Type B pancreatic cell (in vitro differentiated cells): ENCODE data around the gene PRIMA1. TPM values are rescaled to one million over a fixed set of nuclear protein-coding genes. Genes with fewer than 3 reads are reported as not detected.
A peak's percentile ranks its signal among the peaks of the same experiment; 100 is the strongest.

ENCODE experiments used
- DNase-seq: peaks from one replicate; pipeline ENCODE4 v3.0.0; 2021; ENCODE audit warnings: mixed read lengths; ENCODE audit not compliant: unreplicated experiment; ENCODE audit errors: extremely low spot score
- H3K27ac Mint-ChIP-seq: 2 replicates; pipeline ENCODE4 v1.8.0; 2021; ENCODE audit warnings: mild to moderate bottlenecking, mixed read lengths
- H3K27me3 Mint-ChIP-seq: 2 replicates; pipeline ENCODE4 v1.8.0; 2021; ENCODE audit warnings: mixed read lengths
- H3K36me3 Mint-ChIP-seq: 2 replicates; pipeline ENCODE4 v1.8.0; 2021; ENCODE audit warnings: mixed read lengths
- H3K4me1 Mint-ChIP-seq: one replicate; pipeline ENCODE4 v1.8.0; 2021; ENCODE audit warnings: mixed read lengths; ENCODE audit not compliant: unreplicated experiment
- H3K4me3 Mint-ChIP-seq: 2 replicates; pipeline ENCODE4 v1.8.0; 2021; ENCODE audit warnings: mild to moderate bottlenecking, mixed read lengths
- H3K9me3 Mint-ChIP-seq: 2 replicates; pipeline ENCODE4 v1.8.0; 2021; ENCODE audit warnings: mixed read lengths
- CTCF ChIP-seq: fragments of 200-600 bp; sonication (generic); conservative IDR thresholded peaks from 2 replicates; pipeline ENCODE4 v1.5.0; 2021; ENCODE audit warnings: antibody characterized with exemption, mild to moderate bottlenecking
- total RNA-seq: library from RNA; stranded (reverse); gene quantifications from 2 replicates; pipeline ENCODE4 v1.2.1, GENCODE V29; 2021; ENCODE audit warnings: low replicate concordance

PRIMA1 gene
- total RNA-seq, 1 donor from 2014 or later = 1.7 TPM

GRCh38 chr14:93788543-93789227 is 400 bp upstream of the PRIMA1 start:
- no peak overlapping the region for H3K27ac Mint-ChIP-seq
- peak; percentile 48 for TF ChIP-seq CTCF
- H3K27me3 Mint-ChIP-seq = peaks cover 70% of the 10 kb centered on the region
- no peaks in the 10 kb centered on the region for H3K9me3 Mint-ChIP-seq
- no peaks in the 10 kb centered on the region for H3K36me3 Mint-ChIP-seq
- H3K4me1 Mint-ChIP-seq = peaks cover 13% of the 10 kb centered on the region
- H3K4me3 Mint-ChIP-seq = peak overlapping the region; percentile 89
- DNase-seq = peak; percentile 71

- Mint-ChIP-seq H3K4me1 (peaks cover 13% of the 10 kb centered on the region), H3K4me3 (peak overlapping the region; percentile 89), H3K27ac (no peak overlapping the region)
Measured at GRCh38 chr14:93787465-93788292, 606 bp downstream of the PRIMA1 start.

GRCh38 chr14:93785423-93785822 is 2.9 kb downstream of the PRIMA1 start:
- peaks cover 16% of the 10 kb centered on the region for H3K4me1 Mint-ChIP-seq
- no peaks in the 10 kb centered on the region for H3K36me3 Mint-ChIP-seq
- no peak overlapping the region for H3K27ac Mint-ChIP-seq
- H3K4me3 Mint-ChIP-seq = no peak overlapping the region
- no peak for TF ChIP-seq CTCF
- no peaks in the 10 kb centered on the region for H3K9me3 Mint-ChIP-seq
- peaks cover 64% of the 10 kb centered on the region for H3K27me3 Mint-ChIP-seq
- DNase-seq = no peak

More at GRCh38 chr14:93787465-93788292, 606 bp downstream of the PRIMA1 start:
- no peaks in the 10 kb centered on the region for H3K9me3 Mint-ChIP-seq
- no peaks in the 10 kb centered on the region for H3K36me3 Mint-ChIP-seq
- DNase-seq = no peak
- TF ChIP-seq CTCF = no peak
- peaks cover 74% of the 10 kb centered on the region for H3K27me3 Mint-ChIP-seq

GRCh38 chr14:93784878-93785277 is 3.4 kb downstream of the PRIMA1 start:
- H3K9me3 Mint-ChIP-seq = no peaks in the 10 kb centered on the region
- no peak overlapping the region for H3K4me3 Mint-ChIP-seq
- H3K36me3 Mint-ChIP-seq = no peaks in the 10 kb centered on the region
- TF ChIP-seq CTCF = no peak
- H3K4me1 Mint-ChIP-seq = peaks cover 16% of the 10 kb centered on the region
- H3K27ac Mint-ChIP-seq = no peak overlapping the region
- DNase-seq = no peak
- H3K27me3 Mint-ChIP-seq = peaks cover 60% of the 10 kb centered on the region

GRCh38 chr14:93780813-93781400 is 7.4 kb downstream of the PRIMA1 start:
- no peak for TF ChIP-seq CTCF
- no peak overlapping the region for H3K27ac Mint-ChIP-seq

More at GRCh38 chr14:93780813-93781400, 7.4 kb downstream of the PRIMA1 start:
- Mint-ChIP-seq H3K4me3 (no peak overlapping the region), H3K4me1 (peaks cover 13% of the 10 kb centered on the region), H3K9me3 (no peaks in the 10 kb centered on the region), H3K27me3 (peaks cover 26% of the 10 kb centered on the region), H3K36me3 (no peaks in the 10 kb centered on the region)
- no peak for DNase-seq
